Stimulated activated CD8-positive, alpha-beta memory T cell treated with anti-CD3 and anti-CD28 coated beads, Interleukin-4, amount 100 ng/mL, for 4 hours (primary cell): Measurements from ENCODE around the gene ALS2.
"Not testable (repeated sequence)": the region's sequence is repeated elsewhere in the genome, so short reads cannot be mapped to it uniquely, and the experiment has no call there.

ENCODE experiments used
- DNase-seq, 2 donors: peaks; one replicate each; pipeline ENCODE4 v3.0.0-alpha.2; 2020; ENCODE audit warnings: low read depth in 2 of 2, low spot score in 1 of 2

ALS2 gene

DNA sequence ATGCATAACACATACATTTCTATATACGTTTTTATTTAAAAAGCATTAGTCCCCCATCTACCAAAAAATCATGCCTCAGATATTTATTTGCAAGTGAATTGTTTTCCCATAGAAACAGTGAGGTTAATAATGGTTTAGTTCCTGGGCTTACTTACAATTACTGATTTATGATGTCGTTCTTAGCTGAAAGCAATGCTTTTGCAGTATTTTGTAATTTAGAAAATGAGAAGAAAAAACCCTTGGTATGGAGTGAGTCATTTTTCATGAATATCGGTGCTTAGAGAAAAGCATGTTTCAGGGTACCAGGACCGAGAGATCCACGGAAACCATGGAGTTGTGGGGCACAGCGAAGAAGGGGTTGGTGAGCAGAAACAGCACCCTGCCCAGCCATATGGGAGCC is 13.6 kb upstream of the ALS2 start:
- DNase-seq: no peak

GRCh38 chr2:201793631-201794030 is 12.9 kb upstream of the ALS2 start:
- no peak for DNase-seq

GRCh38 chr2:201790989-201791388 is 10.3 kb upstream of the ALS2 start:
- DNase-seq: no peak

- no peak for DNase-seq
Observed at GRCh38 chr2:201790291-201790690, 9.6 kb upstream of the ALS2 start.

DNA sequence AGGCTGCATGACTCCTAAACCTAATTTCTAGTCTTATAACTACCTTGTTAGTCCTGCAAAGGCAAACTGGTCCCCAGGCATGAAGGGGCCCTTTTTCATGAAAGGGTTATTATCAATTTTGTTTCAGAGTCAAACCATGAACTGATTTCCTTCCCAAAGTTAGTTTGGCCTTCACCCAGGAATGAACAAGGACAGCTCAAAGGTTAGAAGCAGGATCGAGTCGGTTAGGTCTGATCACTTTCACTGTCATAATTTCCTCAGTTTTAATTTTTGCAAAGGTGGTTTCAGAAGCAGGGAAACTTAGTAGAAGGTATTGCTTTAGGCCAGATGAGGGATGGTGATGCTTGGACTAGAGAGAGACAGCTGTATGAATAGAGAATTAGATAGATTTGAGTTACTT is 8.7 kb upstream of the ALS2 start:
- no peak for DNase-seq

- DNase-seq: no peak
Observed at GRCh38 chr2:201788371-201788770, 7.6 kb upstream of the ALS2 start.

DNA sequence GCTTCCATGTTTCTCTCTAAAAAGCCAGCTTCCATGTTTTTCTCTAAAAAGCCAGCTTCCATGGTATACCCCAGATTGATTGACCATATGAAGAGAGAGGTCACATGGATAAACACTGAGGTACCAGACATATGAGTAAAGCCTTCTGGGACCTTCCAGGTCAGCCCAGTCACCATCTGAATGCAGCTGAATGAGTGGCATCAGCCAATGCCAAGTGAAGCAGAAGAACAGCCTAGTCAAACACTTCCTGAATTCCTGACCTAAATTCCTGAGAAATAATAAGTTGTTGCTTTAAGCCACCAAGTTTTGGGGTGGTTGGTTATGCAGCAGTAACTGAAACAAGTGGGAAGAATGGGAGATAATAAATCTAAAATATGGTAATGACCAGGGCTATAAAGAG is 5.7 kb upstream of the ALS2 start:
- DNase-seq: no peak

DNA sequence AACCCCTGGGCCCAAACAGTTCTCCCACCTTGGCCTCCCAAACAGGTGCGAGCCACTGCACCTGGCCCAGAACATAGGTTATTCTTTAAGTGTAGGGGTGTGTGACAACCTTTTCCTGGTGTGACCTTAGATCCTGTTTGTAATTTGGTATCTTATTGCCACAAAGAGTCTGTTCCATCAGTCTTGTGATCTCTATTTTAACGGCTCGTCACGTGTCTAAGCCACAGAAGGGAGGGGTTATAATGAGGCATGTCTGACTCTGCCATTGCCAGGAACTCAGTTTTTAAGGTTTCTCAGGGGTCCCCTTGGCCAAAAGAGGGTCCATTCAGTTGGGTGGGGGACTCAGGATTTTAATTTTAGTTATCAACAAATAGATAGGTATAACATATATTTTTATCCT is 4.4 kb upstream of the ALS2 start:
- no peak for DNase-seq

GRCh38 chr2:201784563-201784962 is 3.8 kb upstream of the ALS2 start:
- no peak for DNase-seq

GRCh38 chr2:201781557-201782051 is 871 bp upstream of the ALS2 start:
- no peak for DNase-seq

- DNase-seq: no peak
Observed at GRCh38 chr2:201779901-201780673, 646 bp downstream of the ALS2 start.

GRCh38 chr2:201777869-201778268 is 2.9 kb downstream of the ALS2 start:
- no peak for DNase-seq

- no peak for DNase-seq
Observed at GRCh38 chr2:201777043-201777442, 3.7 kb downstream of the ALS2 start.

DNA sequence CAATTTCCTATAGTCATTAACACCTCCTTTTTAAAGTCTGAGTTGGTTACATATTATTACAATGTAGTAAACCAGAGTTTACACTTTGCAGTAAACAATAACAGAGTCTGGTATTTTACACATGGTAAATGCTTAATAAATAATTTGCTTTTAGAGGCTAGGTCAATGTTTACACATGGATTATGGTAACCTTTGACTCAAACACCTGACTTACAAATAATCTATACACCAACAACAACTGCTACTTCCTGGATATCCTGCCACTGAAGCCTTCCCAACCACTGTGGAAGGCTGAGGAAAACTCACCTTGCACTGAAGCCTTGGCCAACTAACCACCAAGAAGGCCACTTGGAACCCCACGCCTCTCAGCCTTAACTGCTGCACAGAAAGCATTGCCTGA is 5.4 kb downstream of the ALS2 start:
- DNase-seq: no peak

DNA sequence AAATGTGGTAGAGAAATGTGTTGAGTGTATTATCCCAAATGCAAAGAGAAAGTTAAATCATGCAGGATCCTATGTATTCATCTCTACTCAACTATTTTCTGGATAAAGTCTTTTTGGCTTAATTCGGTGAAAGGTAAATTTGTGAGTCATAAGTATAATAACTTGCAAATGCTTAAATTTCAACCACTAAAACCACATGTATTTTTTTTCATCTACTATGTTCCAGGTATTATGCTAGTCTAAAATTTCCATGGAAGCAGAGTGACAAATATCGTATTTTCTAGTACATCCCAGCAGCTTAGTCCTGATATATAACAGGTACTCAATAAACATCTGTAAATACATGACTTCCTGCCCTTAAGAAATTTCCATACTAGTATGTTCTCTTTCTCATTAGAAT is 6.2 kb downstream of the ALS2 start:
- no peak for DNase-seq

- no peak for DNase-seq
Observed at GRCh38 chr2:201773990-201774389, 6.7 kb downstream of the ALS2 start.

DNA sequence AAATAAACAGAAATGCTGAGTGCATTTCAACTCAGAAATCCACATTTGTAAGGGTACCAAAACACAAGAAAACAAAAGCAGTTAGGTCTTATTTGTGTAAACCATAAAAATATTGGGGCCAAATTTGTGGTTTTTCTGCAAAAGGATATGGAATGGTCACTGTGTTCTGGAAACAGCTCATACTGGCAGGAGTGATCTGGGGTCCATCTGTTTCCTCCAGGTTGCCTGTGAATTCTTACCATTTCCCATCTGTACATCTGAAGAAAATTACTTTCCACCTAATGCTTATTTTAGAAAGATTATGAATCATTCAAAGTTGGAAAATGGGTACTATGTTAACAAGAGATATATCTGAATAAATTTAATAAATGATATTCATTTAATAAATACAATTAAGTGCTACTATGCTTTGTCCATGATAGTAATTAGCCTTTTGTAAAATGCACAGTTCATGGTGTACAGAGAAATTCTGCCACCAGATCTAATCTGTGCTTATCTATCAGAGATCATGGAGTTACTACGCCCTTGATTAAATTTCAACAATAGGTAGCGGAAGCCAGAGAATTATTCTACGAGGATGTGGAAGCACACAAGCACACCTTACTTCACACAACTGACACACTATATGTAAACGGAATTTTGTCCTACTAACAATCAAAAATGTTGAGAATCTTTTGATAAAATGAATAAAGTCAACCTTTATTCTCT is 10.9 kb downstream of the ALS2 start:
- DNase-seq: no peak

GRCh38 chr2:201768918-201769317 is 11.8 kb downstream of the ALS2 start:
- no peak for DNase-seq

GRCh38 chr2:201765799-201766198 is 14.9 kb downstream of the ALS2 start:
- DNase-seq: no peak

GRCh38 chr2:201764469-201764868 is 16.3 kb downstream of the ALS2 start:
- not testable (repeated sequence) for DNase-seq

DNA sequence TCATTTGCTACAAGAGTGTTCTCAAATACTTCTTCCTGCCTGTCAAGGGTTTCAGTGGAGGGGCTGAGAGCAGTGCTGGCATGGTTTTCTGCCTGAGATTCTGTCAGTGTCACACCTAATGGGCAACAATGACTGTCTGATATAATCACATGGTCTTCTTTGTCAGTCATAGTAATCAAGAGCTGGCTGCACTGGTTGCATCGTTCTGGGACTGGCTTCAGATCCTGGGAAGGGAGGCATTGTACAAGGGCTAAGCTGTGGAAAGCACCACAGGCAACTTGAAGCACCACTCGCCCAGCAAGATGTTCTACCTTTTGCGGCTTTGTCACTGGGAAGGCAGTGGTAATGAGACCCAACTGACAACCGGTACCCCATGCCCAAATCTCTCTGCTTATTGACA is 19.6 kb downstream of the ALS2 start:
- no peak for DNase-seq

DNA sequence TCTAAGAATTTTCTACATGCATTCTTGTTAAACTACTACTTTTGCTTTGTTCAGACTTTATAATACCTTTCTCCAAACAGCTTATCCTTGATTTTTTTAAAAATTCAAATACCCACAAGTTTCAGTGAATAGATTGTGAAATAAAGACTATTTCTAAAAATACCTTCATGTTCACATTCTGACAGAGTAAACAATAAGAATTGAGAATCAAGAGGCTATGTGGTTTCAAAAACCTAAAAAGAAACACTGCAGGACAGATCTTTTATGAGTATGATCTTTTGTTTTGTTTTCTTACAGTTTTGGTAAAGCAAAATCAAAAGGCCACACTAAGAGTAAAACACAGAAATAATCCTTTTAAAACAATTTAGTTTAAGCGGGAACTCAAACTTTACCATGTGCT is 21.2 kb downstream of the ALS2 start:
- DNase-seq: no peak

DNA sequence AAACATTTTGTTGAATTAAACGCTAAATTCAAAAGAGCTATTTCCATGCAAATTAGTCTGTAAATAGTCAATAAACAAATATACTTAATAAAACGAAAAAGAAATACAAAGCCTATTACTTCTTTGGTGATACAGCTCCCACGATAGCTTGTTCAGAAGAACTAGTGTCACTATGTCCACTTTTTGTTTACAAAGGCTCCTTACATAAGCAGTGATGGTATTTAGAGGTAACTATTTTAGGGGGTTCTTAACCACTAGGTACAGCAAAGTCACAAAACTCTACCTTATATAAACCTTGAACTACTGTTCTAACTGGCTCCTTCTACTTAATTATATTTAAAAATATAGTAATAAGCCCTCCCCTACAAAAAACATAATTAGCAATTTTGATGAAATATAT is 21.9 kb downstream of the ALS2 start:
- no peak for DNase-seq
